Activated CD4-positive, alpha-beta memory T cell treated with anti-CD3 and anti-CD28 coated beads for 36 hours (primary cell): ENCODE measurements around the gene TMEM26. TPM values are rescaled to one million over a fixed set of nuclear protein-coding genes. Genes with fewer than 3 reads are reported as not detected.

Experiments used
- CTCF ChIA-PET: fragments of 350-600 bp; sonication (Branson Sonifier 250); formaldehyde crosslinking; loops from one replicate; lab custom pipeline; 2021; ENCODE audit warnings: antibody characterized with exemption, inconsistent platforms; lab: Charles Lee
- POLR2A ChIA-PET: fragments of 350-600 bp; sonication (Branson Sonifier 250); formaldehyde crosslinking; loops from one replicate; lab custom pipeline; 2021; ENCODE audit warnings: antibody characterized with exemption; lab: Charles Lee
- DNase-seq: peaks from one replicate; pipeline ENCODE4 v3.0.0-alpha.2; 2020
- H3K27ac Mint-ChIP-seq: one replicate; pipeline ENCODE4 v1.8.0; 2021; ENCODE audit warnings: mixed read lengths
- H3K27me3 Mint-ChIP-seq: one replicate; pipeline ENCODE4 v1.8.0; 2021; ENCODE audit warnings: mixed read lengths
- H3K36me3 Mint-ChIP-seq: one replicate; pipeline ENCODE4 v1.8.0; 2021; ENCODE audit warnings: mixed read lengths
- H3K4me1 Mint-ChIP-seq: one replicate; pipeline ENCODE4 v1.8.0; 2021; ENCODE audit warnings: low read depth, mixed read lengths
- H3K4me3 Mint-ChIP-seq: one replicate; pipeline ENCODE4 v1.8.0; 2021; ENCODE audit warnings: mild to moderate bottlenecking, mixed read lengths
- H3K9me3 Mint-ChIP-seq: one replicate; pipeline ENCODE4 v1.8.0; 2021; ENCODE audit warnings: mixed read lengths
- intact Hi-C: fragments of 100-400 bp; cut with micrococcal nuclease; formaldehyde crosslinking; loops from one replicate; pipeline ENCODE4 v1.15.1; 2023
- total RNA-seq, 2 experiments: library from RNA; stranded (reverse); gene quantifications; one replicate each; pipeline ENCODE4 v1.2.3, GENCODE V29; 2021

TMEM26 gene
- total RNA-seq, 2 experiments from 2014 or later, result not detected

DNA sequence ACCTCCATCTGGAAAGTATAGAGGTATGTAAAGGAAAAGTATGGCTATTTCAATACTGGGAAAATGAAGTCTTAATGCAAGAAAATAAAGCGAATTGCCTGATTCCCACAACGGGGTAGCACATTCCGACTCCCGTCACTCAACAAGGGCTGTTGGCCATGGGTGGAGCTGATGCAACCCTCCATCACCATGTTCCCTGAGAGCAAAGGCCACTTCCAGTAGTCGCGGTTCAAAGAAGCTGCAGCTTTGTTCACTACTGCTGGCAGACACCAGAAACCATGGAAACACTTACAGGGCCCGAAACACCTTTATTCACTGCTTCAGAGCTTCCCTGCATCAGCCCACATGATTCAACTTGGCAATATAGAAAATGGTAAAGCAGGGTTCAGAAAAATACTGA, 44.0 kb downstream of the TMEM26 start:
- ChIA-PET POLR2A (no interaction called here), CTCF (no interaction called here)
- H3K27ac Mint-ChIP-seq, result no peak overlapping the region
- H3K9me3 Mint-ChIP-seq, result no peaks in the 10 kb centered on the region
- H3K27me3 Mint-ChIP-seq, result peaks cover 5% of the 10 kb centered on the region
- no peaks in the 10 kb centered on the region for H3K36me3 Mint-ChIP-seq
- H3K4me1 Mint-ChIP-seq, result no peaks in the 10 kb centered on the region
- DNase-seq, result no peak
- intact Hi-C loops, result no loop called here
- H3K4me3 Mint-ChIP-seq, result no peak overlapping the region

DNA sequence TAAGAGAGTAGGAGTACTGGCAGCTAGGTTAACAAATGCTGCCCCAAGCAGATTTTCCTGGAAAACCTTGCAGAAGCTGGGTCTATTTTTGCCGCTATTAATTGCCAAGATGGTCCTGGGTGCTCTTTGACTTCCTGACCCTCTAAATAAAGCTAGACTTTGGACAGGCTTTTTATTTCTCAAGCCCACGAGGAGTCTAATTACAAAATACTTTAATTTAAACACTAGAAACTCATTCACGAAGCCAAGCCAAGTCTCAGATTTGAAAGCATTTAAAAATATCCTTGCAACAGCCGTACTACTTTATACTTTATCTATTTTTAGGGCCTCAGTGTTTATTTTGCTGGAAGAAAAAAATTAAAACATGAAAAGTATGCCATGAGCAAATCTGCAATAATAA, 45.1 kb downstream of the TMEM26 start:
- Mint-ChIP-seq H3K9me3 (no peaks in the 10 kb centered on the region), H3K27me3 (peaks cover 3% of the 10 kb centered on the region), H3K4me3 (no peak overlapping the region), H3K4me1 (no peaks in the 10 kb centered on the region), H3K27ac (no peak overlapping the region), H3K36me3 (no peaks in the 10 kb centered on the region)
- POLR2A ChIA-PET, result no interaction called here
- no peak for DNase-seq
- intact Hi-C loops, result no loop called here
- CTCF ChIA-PET, result no interaction called here

DNA sequence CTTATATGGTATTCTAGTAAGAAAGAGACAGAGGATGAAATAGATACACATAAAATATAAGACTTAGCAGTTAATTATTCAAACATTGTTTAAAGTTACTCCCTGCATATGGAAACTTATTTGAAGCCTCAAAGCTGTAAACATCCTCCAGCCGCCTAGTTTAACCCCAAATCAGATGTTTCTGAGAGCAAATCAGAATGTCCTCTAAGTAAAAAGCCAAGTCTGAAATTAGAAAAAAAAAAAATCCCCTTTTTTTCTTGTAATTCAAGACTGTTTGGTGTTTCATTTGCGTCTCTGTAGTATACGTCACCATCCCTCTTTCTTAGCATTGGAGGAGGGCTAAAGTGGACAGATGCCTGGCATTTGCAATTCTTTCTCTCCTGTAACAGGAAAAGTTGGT, 46.4 kb downstream of the TMEM26 start:
- Mint-ChIP-seq H3K27ac (no peak overlapping the region), H3K4me1 (no peaks in the 10 kb centered on the region), H3K36me3 (no peaks in the 10 kb centered on the region), H3K9me3 (no peaks in the 10 kb centered on the region), H3K4me3 (no peak overlapping the region), H3K27me3 (peaks cover 3% of the 10 kb centered on the region)
- ChIA-PET POLR2A (no interaction called here), CTCF (no interaction called here)
- intact Hi-C loops, result no loop called here
- DNase-seq, result no peak

DNA sequence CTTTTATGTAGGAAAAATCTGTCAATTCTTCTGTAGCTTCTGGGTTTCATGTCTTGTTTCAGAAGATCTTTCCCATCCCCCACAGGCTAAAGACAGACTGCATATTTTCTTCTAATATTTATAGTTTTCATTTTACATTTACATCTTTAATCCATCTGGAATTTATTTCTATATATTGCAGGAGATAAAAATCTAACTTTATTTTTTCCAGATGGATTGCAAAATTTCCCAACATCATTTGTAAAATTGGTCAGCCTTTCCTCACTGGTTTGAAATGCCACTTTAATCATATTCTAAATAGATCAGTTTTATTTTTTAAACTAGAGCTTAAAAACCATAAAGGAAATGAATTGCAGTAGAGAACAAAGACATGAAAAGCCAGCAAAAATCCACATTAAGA, 46.9 kb downstream of the TMEM26 start:
- ChIA-PET CTCF (no interaction called here), POLR2A (no interaction called here)
- DNase-seq, result no peak

DNA sequence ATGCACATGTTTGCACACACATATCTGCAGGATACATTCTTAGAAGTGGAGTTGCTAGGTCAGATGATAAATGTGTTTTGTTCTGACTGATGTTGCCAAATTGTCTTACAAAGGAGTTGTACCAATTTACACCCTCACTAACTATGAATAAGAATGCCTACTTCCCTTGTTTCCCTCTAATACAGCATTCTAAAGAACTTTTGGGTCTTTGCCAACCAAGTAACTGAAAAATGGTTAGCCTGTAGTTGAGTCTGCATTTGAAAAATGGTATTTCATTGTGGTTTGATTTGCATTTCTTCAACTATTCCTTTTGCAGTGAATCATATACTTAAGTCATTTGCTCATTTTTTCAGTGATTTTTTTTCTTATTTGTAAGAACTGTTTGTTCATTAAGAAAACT, 48.4 kb downstream of the TMEM26 start:
- H3K27me3 Mint-ChIP-seq, result peaks cover 2% of the 10 kb centered on the region
- CTCF ChIA-PET, result no interaction called here
- intact Hi-C loops, result no loop called here
- no peaks in the 10 kb centered on the region for H3K36me3 Mint-ChIP-seq
- no peaks in the 10 kb centered on the region for H3K9me3 Mint-ChIP-seq
- no peaks in the 10 kb centered on the region for H3K4me1 Mint-ChIP-seq
- no peak overlapping the region for H3K27ac Mint-ChIP-seq
- POLR2A ChIA-PET, result no interaction called here
- H3K4me3 Mint-ChIP-seq, result no peak overlapping the region
- DNase-seq, result no peak

More for the DNA sequence above, 46.9 kb downstream of the TMEM26 start:
- Mint-ChIP-seq H3K9me3 (no peaks in the 10 kb centered on the region), H3K27me3 (peaks cover 3% of the 10 kb centered on the region), H3K4me3 (no peak overlapping the region), H3K27ac (no peak overlapping the region), H3K36me3 (no peaks in the 10 kb centered on the region), H3K4me1 (no peaks in the 10 kb centered on the region)
- intact Hi-C loops, result no loop called here

DNA sequence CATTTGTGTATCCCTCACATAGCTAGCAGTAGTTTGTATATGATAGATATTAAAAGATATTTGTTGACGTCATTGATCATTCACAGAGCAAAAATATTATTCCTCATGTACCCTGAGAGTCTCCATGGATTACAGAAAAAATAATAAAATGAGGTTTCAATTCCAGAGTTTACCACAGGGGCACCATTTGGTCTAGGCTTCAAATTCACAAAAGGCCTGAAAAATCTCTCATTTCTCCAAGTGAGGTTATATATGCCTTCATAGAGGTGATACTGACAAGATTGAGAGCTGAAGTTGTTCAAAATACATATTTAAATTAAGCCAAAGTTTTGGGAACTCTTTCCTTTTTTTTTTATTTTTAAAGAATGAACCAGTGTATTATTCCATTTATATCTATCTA, 52.7 kb downstream of the TMEM26 start:
- no peak for DNase-seq
- intact Hi-C loops, result no loop called here
- H3K4me1 Mint-ChIP-seq, result peaks cover 8% of the 10 kb centered on the region
- no peaks in the 10 kb centered on the region for H3K36me3 Mint-ChIP-seq
- no peak overlapping the region for H3K27ac Mint-ChIP-seq
- H3K9me3 Mint-ChIP-seq, result no peaks in the 10 kb centered on the region
- POLR2A ChIA-PET, result no interaction called here
- no peaks in the 10 kb centered on the region for H3K27me3 Mint-ChIP-seq
- H3K4me3 Mint-ChIP-seq, result no peak overlapping the region
- CTCF ChIA-PET, result no interaction called here

DNA sequence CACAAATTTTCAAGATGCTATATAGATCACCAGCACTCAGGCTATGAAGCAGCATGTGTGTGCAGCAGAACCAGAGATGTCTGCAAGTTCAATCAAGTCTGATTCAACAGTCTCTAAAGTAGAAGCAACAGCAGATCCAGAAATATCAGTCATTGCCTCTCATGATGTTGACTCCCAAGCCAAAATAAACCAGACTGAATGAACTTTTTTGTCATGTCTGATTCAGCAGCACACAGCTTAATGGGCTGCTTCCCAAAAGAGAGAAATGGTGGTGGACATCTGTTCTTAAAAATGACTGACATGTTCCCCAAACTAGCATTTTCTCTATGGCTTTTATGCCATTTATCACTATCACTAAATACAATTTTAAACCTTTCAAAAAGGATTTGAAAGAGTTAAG, 53.8 kb downstream of the TMEM26 start:
- Mint-ChIP-seq H3K9me3 (no peaks in the 10 kb centered on the region), H3K36me3 (no peaks in the 10 kb centered on the region), H3K27me3 (no peaks in the 10 kb centered on the region), H3K27ac (no peak overlapping the region), H3K4me1 (peaks cover 8% of the 10 kb centered on the region), H3K4me3 (no peak overlapping the region)
- POLR2A ChIA-PET, result no interaction called here
- intact Hi-C loops, result no loop called here
- CTCF ChIA-PET, result interaction anchor here (1.5 to 1.7 kb wide), 2 partner anchors 11 to 37 kb away, joined by 3 to 4 read pairs; no protein-coding TSS in a partner anchor
- DNase-seq, result no peak

DNA sequence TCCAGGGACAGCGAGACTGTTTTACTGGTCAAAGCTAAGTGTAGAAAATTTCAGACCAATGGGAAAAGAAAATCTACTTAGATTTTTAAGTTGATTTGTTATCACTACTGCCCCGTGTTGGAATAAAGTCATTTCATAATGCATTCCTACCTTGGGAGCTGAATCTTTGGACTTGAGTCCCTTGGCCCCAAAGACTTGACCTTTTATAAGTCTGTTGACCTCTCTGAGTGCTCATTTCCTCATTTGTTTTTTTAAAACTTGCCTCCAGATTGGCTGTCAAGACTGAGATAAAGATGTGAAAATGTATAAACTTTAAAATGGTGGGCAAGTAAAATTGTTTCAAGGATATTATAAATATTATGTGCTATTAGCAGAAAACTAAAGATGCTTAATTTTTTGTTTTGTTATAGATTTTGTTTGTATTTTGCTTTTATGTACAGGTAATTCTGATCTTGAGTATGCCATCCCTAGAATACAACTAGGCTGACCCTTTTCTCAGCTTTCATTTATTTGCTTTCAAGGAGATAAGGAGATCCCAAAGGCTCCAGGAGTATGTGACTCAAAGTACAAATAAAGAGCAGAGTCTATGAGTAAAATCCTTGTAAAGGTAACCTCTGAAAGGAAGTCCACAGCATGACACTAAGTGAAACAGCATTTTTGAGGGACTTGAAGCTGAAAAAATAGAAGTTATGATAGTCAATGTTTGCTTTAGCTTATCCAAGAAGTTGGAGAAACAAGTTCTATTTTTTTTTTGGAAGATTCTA, 54.6 kb downstream of the TMEM26 start:
- Mint-ChIP-seq H3K4me1 (peaks cover 8% of the 10 kb centered on the region), H3K27ac (no peak overlapping the region), H3K27me3 (no peaks in the 10 kb centered on the region), H3K4me3 (no peak overlapping the region), H3K36me3 (no peaks in the 10 kb centered on the region), H3K9me3 (peaks cover 1% of the 10 kb centered on the region)
- intact Hi-C loops, result no loop called here
- no peak for DNase-seq
- CTCF ChIA-PET, result interaction anchor here (0.6 to 1.7 kb wide), 3 partner anchors 10 to 743 kb away, joined by 3 to 4 read pairs (median 3); no protein-coding TSS in a partner anchor
- POLR2A ChIA-PET, result no interaction called here

DNA sequence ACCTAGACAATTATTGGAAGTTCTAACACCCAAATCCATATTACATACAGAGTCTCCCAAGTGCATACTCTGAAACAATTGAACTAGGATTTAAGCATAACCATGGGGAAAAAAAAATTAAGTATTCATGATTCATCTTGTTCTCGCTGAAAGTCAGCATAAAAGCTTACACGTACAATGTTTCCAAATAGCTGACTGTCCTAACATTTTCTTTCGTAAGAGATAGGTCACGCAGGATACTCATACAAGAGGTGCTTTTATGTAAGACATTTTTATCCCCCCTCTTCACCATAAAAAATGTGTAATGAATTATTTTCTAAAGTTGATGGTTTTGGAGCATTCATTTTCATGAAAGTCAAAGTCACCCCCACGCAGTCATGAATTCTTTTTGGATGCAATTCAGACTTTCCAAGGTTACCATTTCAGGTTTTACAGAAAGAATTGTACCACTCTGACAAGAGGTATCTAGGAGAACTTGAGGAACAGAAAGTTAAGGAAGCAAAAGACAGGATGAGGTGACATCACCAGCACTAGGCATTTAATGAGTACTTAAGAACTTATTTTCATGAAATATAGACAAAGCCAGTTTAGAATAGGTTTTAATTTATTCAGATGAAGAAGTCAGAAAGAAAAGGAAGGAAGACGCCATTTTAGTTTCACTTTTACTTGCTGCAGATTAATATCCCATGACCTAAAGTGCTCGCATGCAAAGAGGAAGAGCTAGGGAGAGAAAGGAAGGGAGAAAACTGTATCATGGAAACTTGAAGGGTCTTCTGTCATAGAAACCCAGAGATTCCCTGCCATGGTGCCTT, 55.8 kb downstream of the TMEM26 start:
- DNase-seq, result no peak
- POLR2A ChIA-PET, result no interaction called here
- intact Hi-C loops, result no loop called here
- no peaks in the 10 kb centered on the region for H3K27me3 Mint-ChIP-seq
- H3K36me3 Mint-ChIP-seq, result no peaks in the 10 kb centered on the region
- H3K4me1 Mint-ChIP-seq, result peaks cover 8% of the 10 kb centered on the region
- CTCF ChIA-PET, result no interaction called here
- H3K4me3 Mint-ChIP-seq, result peak overlapping the region; percentile 42
- no peak overlapping the region for H3K27ac Mint-ChIP-seq
- peaks cover 7% of the 10 kb centered on the region for H3K9me3 Mint-ChIP-seq

DNA sequence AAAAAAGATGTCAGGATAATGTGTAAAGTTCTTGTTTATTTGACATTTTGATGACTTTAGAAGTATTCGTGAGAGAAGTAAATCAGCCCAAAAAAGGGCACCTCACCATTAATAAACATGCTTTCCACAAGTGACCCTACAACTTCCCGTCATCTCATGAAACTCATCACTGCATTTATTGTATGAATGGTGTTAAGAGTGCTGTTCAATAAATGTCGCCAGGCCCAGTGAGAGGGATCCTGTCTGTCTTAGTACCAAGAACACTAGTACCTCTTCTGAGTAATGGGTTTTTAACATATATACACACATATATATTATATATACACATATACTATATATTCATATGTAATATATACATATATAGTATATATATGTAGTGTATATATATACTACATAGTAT, 61.9 kb downstream of the TMEM26 start:
- Mint-ChIP-seq H3K36me3 (no peaks in the 10 kb centered on the region), H3K4me1 (no peaks in the 10 kb centered on the region), H3K4me3 (no peak overlapping the region), H3K27me3 (peaks cover 3% of the 10 kb centered on the region), H3K9me3 (peaks cover 7% of the 10 kb centered on the region), H3K27ac (no peak overlapping the region)
- ChIA-PET CTCF (no interaction called here), POLR2A (no interaction called here)
- intact Hi-C loops, result no loop called here
- no peak for DNase-seq

DNA sequence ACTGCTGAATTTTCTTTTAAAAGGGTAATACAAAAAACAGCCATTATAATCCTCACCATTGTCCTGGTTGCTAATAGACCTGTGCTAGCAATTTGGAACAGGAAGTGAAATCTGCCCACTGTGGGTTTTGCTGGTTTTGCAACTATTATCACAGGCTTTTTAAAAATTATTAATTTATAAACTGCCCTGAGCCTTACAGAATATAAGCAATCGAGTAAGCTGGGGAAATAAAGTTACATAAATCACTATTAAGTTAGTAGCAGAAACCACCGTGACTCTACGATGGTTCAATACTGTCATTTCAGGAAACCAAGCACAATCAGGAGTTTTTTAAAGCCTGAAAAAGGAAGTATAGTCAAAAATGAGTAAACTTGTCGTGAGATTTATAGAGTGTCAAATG, 62.3 kb downstream of the TMEM26 start:
- no peak overlapping the region for H3K4me3 Mint-ChIP-seq
- H3K9me3 Mint-ChIP-seq, result peaks cover 7% of the 10 kb centered on the region
- no peaks in the 10 kb centered on the region for H3K4me1 Mint-ChIP-seq
- ChIA-PET POLR2A (no interaction called here), CTCF (no interaction called here)
- no peak overlapping the region for H3K27ac Mint-ChIP-seq
- intact Hi-C loops, result no loop called here
- H3K36me3 Mint-ChIP-seq, result no peaks in the 10 kb centered on the region
- peaks cover 3% of the 10 kb centered on the region for H3K27me3 Mint-ChIP-seq
- no peak for DNase-seq

DNA sequence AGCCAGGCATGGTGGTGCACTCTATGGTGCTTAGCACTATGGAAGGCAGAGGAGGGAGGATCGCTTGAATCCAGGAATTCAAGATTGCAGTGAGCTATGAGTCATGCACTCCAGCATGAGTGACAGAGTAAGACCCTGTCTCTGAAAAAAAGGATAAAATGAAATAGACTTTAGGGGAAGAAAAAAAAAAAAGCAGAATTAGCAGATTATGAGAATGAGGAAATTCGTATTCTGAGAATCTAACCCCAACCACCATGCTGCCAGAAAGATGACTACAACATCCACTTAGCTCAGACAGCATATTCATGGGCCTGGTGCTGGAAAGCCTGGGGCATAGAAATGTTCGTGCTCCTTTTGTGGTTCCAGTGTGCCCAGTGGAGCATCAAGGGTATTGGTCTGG, 63.3 kb downstream of the TMEM26 start:
- CTCF ChIA-PET, result interaction anchor here (0.6 kb wide), 1 partner anchor 512 kb away, joined by 5 read pairs; no protein-coding TSS in a partner anchor
- Mint-ChIP-seq H3K27ac (no peak overlapping the region), H3K9me3 (peaks cover 7% of the 10 kb centered on the region), H3K36me3 (no peaks in the 10 kb centered on the region), H3K4me3 (no peak overlapping the region), H3K27me3 (peaks cover 3% of the 10 kb centered on the region), H3K4me1 (no peaks in the 10 kb centered on the region)
- DNase-seq, result no peak
- intact Hi-C loops, result no loop called here
- POLR2A ChIA-PET, result no interaction called here
